ENCODE data around the gene SERAC1.

SERAC1 gene

DNA sequence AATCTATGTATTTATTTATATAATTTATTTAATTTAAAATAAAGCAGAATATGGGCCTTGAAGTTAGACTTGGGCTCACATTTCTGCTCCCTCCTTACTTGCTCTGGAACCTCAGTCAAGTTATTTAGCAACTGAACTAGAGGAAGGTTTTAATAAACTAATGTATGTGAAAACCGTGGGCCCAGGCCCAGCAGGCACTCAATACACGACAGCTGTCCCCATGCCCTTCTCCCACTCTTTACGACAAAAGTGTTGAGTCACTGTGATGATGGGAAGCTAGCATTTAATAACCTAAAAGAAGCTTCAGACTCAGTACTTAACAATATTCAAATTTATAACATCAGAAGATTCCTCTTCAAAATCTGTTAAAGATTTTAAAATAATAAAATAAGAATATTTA, 46.7 kb downstream of the SERAC1 start:
- DNase-seq (ENCODE audit: low read depth): no peak
- TF ChIP-seq, protein P1, sequence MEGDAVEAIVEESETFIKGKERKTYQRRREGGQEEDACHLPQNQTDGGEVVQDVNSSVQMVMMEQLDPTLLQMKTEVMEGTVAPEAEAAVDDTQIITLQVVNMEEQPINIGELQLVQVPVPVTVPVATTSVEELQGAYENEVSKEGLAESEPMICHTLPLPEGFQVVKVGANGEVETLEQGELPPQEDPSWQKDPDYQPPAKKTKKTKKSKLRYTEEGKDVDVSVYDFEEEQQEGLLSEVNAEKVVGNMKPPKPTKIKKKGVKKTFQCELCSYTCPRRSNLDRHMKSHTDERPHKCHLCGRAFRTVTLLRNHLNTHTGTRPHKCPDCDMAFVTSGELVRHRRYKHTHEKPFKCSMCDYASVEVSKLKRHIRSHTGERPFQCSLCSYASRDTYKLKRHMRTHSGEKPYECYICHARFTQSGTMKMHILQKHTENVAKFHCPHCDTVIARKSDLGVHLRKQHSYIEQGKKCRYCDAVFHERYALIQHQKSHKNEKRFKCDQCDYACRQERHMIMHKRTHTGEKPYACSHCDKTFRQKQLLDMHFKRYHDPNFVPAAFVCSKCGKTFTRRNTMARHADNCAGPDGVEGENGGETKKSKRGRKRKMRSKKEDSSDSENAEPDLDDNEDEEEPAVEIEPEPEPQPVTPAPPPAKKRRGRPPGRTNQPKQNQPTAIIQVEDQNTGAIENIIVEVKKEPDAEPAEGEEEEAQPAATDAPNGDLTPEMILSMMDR (IDR thresholded peaks at IDR 0.05; ENCODE audit: control insufficient read depth, extremely low read depth, insufficient read depth): no peak
- H3K4me3 ChIP-seq (ENCODE audit: low read depth, low read length): no peak overlapping the region

DNA sequence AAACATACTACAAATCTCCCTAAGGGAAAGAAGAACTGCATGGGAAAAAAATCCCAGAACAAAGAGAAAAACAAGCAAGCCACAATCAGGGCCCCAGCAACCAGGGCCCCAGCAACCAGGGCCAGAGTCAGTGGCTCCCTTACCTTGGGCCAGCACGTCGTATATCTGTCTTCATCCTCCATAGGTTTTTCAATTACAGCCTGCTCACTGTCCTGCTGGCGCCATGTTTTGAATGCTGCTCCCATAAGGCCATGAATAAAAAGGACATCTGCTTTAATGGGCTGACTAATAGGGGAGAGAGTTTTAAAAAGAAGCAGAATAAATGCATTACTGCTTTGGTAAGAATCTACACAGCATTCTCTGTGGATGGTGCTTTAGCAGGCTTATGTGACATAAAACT, 49.2 kb downstream of the SERAC1 start:
- no peak overlapping the region for H3K4me3 ChIP-seq (ENCODE audit: low read depth, low read length)
- DNase-seq (ENCODE audit: low read depth): no peak
- TF ChIP-seq, protein P1 (IDR thresholded peaks at IDR 0.05; ENCODE audit: control insufficient read depth, extremely low read depth, insufficient read depth): no peak

DNA sequence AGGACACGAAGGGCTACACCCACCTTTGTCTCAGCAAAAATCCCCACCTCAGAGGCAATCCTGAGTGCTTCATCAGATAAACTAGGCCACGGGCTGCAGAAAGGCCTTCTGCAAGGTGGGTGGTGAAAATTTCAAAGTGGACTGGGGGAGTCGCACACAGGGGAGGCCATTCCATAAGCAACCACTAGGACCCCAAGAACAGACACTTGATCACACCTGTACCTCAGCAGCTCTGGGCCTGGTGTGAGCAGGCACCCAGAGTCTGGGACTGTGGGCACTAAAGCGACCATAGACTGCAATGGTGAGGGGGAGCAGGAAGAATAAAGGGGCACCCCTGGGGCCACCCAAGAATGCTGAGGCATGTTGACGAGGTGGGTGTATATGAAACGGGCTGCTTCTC, 52.6 kb downstream of the SERAC1 start:
- DNase-seq (ENCODE audit: low read depth): no peak
- no peak overlapping the region for H3K4me3 ChIP-seq (ENCODE audit: low read depth, low read length)
- TF ChIP-seq, protein P1 (IDR thresholded peaks at IDR 0.05; ENCODE audit: control insufficient read depth, extremely low read depth, insufficient read depth): no peak

DNA sequence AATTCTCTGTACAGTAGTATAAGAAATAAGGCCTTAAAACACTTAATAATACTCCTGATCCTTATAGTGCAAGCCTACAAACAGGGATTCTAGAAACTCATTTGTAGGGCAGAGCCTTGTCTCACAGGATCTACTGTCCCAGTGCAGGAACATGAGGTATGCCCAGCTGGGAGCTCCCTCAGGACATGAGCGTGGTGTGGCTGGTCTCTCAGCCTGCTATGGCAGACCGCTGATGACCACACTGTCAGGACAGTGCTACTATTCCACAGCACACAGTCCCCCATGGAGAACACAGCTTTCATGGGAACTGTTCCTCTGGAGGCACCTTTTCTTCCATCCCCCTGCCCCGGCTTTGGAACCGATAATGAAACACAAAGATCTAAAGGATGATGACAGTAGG, 53.0 kb downstream of the SERAC1 start:
- H3K4me3 ChIP-seq (ENCODE audit: low read depth, low read length): no peak overlapping the region
- TF ChIP-seq, protein P1 (IDR thresholded peaks at IDR 0.05; ENCODE audit: control insufficient read depth, extremely low read depth, insufficient read depth): no peak
- DNase-seq (ENCODE audit: low read depth): no peak

DNA sequence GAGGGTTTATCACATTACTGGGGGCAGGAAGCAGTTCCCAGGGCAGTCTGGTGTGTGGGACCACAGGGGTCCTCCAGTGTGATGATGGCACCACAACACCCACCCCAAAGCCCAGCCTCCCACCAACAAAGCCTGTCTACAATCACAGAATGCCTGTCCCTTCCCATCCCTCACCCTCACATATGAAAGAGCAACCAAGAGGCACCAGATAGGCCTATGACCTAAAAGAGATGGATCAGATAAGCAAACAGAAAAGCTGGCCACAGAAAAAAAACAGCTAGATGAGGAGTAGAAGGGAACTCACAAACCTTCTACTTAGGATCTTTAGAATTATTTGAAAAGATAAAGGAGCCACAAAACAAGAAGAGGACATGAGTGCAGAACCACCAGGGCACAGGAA, 54.3 kb downstream of the SERAC1 start:
- no peak overlapping the region for H3K4me3 ChIP-seq (ENCODE audit: low read depth, low read length)
- no peak for DNase-seq (ENCODE audit: low read depth)
- TF ChIP-seq, protein P1 (IDR thresholded peaks at IDR 0.05; ENCODE audit: control insufficient read depth, extremely low read depth, insufficient read depth): no peak

DNA sequence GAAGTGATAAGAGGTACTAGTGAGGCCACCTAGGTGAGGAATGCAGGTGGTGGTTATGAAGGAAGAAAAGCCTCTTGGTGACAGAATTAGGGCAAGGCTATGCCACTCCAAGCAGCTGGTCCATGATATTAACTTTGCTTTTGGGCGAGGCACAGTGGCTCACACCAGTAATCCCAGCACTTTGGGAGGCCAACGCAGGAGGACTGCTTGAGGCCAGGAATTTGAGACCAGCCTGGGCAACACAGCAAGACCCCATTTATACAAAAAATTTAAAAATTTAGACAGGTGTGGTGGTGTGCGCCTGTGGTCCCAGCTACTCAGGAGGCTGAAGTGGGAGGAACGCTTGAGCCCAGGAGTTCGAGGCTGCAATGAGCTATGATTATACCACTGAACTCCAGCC, 56.1 kb downstream of the SERAC1 start:
- TF ChIP-seq, protein P1 (IDR thresholded peaks at IDR 0.05; ENCODE audit: control insufficient read depth, extremely low read depth, insufficient read depth): no peak
- H3K4me3 ChIP-seq (ENCODE audit: low read depth, low read length): no peak overlapping the region
- no peak for DNase-seq (ENCODE audit: low read depth)

DNA sequence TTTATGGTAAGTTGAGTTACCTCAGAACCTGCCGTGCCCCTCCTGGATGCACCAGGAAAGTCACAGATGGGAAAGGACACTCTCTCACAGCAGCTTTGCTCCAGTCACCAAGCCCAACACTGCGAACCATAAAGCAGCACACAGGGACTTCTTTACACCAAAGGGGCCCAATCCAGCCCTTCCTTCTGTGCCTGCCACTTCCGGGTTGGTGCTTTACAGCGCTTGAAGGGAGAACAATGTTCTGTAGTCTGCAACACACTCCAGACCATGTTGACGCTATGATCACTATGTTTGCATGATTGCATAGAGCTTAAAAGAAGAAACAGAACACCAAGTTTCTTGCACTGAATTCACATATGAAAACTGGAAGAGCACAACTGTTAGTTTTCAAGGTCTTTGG, 57.1 kb downstream of the SERAC1 start:
- no peak overlapping the region for H3K4me3 ChIP-seq (ENCODE audit: low read depth, low read length)
- no peak for DNase-seq (ENCODE audit: low read depth)
- TF ChIP-seq, protein P1 (IDR thresholded peaks at IDR 0.05; ENCODE audit: control insufficient read depth, extremely low read depth, insufficient read depth): no peak
